Lung microvascular endothelial cell (primary cell): ENCODE measurements around the gene ASH1L. TPM values are rescaled to one million over a fixed set of nuclear protein-coding genes. Genes with fewer than 3 reads are reported as not detected.
"Not testable (repeated sequence)": the region's sequence is repeated elsewhere in the genome, so short reads cannot be mapped to it uniquely, and the experiment has no call there.

Source experiments
- DNase-seq, 2 donors: peaks; one replicate each; pipeline versions ENCODE4 v3.0.0 to v3.0.0-alpha.2; 2010; ENCODE audit warnings: low read depth in 2 of 2
- total RNA-seq: library from RNA; depleted of rRNA; stranded (reverse); fragments of >200 nt; gene quantifications from 2 replicates; pipeline ENCODE4 v1.2.1, GENCODE V29; 2014

ASH1L gene
- total RNA-seq, 1 donor from 2014 or later = 17.9 TPM

DNA sequence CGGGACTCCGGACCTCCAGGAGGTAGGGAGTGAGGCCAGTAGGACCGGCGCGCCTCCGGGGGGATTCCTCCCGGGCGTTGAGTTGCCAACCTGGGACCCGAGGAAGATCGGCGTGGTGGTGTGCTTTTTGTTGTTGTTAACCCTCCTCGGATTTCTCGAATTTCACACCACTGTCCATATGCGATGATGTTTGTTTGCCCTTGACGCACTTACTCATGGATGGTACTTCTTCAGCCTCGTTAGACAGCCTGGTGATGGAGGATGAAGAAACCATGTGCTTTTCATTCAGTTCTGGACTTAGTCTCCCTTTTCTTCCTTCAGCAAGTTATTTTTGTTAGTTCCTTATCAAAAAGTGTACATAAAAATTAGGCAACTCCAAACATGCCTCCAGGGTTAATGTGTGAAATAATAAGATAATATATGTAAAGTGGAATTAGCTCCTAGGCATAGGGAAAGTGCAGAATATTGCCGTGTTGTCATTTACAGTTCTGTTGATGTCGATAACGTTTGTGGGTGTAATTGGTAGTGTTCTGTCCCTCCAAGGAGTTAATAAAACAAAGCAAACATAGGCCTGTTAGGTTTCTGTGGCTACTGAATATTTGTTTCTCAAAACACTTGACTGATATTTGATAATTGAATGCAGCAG, 897 bp upstream of the ASH1L start:
- peak; percentile 51 to 63 for DNase-seq

DNA sequence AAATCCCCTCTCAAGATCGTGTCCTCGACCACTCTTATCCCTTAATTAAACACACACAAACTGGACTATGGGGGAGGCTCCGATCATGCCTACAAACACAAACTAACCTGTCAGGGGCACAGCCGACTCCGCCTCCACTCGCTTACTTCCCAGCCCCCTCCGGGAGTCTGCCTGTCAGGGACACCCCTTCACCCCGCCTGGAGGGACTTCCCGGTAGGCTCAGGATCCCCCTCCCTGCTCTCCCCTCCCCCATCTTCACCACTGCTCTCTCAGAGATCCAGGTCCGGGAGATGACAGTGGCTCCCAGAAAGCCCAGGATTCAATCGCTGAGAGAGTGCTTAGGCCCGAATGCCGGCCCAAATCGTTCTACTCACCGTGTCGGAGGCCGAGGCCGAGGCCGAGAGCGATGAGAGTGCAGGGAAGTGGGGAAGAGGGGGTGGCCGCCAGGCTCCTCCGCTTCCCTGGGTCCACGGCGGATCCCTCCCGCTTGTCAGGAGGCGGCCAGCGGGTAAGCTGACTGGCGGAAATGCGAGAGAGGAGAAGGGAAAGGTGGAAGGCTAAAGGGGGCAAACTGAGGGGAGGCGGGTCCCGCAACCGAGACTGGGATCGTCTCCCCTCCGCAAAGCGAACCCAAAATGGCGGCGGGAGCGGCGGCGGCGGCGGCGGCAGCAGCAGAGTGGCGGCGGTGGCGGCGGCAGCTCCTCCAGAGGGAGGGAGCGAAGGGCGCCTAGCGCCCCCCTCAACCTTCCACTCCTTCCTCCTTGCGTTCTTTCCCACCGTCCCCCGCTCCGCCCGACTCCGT, 623 bp downstream of the ASH1L start:
- peak in 1 of 2 donors; percentile 35 for DNase-seq

DNA sequence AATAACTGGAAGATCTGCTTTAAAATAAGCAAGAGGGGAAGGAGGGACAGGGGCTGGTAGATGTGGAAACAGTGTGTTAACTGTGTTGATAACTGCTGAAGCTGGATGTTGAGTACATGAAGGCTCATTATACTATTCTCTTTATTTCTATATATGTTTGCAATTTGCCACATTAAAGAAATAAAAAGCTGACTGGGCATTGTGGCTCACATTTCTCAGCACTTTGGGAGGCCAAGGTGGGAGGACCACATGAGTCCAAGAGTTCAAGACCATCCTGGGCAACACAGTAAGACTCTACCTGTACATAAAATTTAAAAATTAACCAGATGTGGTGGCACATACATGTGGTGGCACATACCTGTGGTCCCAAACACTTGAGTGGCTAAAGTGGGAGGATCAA, 6.7 kb downstream of the ASH1L start:
- DNase-seq = no peak

DNA sequence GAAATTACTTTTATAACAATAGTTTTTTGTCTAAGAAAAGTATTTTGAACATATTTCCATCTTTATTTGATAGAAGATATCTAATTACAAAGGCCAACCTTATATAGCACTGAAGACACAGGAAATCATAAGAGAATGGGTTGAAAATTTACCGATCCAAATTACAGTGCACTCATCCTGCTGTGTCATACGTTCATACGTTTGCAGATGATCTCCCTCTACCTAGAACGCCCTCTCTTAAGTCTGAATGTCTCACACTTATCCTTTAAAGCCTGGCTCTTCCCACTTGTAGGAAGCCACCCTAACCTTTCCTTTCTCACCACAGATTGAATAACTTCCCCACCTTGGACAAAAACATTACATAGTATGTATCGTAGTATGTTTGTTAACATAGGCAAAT, 9.3 kb downstream of the ASH1L start:
- DNase-seq = no peak

DNA sequence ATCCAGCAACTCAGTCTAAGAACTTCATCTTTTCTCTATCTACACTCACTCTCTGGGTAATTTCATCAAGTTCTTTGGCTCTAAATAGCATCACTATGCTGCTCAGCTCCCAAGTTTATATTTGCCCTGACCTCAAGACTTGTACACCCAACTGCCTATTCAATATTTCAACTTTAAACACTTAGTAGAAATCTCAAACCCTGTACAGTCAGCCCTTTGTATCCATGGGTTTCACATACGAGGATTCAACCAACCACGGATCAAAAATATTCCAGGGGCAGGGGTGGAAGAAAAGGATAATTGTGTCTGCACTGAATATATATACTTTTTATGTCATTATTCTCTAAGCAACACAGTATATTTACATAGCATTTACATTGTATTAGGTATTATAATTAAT, 13.9 kb downstream of the ASH1L start:
- DNase-seq = no peak

DNA sequence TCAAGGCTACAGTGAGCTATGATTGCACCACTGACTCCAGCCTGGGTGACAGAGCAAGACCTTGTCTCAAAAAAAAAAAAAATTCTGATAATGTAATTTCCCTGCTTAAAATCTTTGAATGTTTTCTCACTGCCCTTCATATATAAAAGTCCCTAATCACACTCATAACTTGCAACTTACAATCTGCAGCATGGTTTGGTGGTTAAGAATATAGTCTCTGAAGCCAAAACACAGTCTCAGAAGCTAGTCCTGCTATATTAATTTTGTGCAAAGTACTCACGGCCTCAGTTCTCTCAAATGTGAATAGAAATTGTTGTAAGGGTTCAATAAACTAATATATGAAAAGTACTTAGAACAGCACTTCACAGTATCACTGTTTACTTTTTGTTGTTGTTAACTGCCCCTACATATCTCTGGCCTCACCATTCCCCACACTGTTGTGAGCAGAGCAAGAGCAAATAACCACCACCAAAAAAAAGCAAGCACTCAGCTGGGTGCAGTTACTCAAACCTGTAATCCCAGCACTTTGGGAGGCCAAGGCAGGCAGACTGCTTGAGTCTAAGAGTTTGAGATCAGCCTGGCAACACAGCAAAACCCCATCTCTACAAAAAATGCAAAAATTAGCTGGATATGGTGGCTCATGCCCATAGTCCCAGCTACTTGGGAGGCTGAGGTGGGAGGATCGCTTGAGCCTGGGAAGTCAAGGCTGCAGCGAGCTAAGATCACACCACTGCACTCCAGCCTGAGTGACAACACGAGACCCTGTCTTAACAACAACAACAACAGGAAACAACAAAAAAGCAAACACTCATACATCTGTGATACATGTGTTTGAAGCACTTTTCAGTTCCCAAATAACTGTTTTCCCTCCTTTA, 22.4 kb downstream of the ASH1L start:
- DNase-seq = no peak

DNA sequence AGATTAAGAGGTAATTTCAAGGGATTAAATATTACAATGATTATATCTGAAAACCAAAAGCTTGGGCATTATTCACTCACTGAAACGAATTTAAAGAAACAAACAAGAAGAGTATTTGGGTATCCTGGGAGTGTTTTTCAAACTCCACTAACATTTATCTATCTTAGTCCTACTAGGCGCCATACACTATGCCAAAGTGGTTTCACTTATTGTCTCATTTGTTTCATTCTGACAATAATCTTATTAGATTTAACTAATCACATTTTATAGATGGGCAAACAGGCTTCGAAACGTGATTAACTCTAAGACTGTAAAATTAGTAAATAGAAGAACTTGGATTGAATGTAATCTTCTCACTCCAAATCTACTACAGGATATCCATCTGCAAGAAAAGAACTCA, 25.4 kb downstream of the ASH1L start:
- no peak for DNase-seq

DNA sequence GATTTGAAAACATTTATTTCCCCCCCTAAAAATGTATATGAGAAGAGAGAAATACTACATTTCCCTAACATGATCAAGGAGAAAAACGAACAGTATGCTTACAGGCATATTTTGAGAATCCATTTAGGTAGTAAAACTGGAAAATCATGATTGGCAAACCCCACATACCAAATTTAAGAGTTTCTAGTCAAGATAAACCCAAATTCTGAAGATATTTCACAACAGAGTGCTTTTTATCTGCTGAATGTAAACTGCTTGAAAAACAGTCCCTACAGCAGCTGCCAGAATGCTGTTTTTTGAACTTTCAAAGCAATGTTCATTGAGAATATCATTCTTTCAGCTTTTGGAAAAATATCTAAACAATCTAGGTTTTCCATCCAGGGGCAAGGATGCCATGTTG, 31.0 kb downstream of the ASH1L start:
- no peak for DNase-seq

DNA sequence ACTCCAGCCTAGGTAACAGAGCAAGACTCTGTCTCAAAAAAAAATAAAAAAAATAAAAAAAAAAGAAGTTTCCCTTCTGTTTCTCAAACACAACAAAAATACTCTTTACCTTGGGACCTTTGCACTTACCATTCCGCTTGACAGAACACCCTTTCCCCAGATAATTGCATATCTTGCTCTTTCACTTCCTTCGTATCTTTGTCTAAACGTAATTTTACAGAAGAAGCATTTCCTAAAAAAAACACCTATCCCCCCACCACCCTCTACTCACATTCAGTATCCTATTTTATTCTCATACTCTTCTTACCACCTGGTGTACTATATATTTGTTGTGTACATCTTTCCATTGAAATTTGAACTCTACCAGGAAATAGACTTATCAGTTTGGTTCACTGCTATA, 32.7 kb downstream of the ASH1L start:
- DNase-seq = no peak

DNA sequence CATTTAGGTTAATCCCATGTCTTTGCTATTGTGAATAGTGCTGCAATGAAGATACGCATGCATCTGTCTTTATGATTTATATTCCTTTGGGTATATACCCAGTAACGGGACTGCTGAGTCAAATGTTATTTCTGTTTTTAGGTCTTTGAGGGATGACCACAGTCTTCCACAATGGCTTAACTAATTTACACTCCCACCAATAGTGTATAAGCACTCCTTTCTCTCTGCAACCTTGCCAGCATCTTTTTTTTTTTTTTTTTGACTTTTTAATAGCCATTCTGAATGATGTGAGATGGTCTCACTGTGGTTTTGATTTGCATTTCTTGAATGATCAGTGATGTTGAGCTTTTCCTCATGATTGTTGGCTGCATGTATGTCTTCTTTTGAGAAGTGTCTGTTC, 33.5 kb downstream of the ASH1L start:
- DNase-seq = no peak

DNA sequence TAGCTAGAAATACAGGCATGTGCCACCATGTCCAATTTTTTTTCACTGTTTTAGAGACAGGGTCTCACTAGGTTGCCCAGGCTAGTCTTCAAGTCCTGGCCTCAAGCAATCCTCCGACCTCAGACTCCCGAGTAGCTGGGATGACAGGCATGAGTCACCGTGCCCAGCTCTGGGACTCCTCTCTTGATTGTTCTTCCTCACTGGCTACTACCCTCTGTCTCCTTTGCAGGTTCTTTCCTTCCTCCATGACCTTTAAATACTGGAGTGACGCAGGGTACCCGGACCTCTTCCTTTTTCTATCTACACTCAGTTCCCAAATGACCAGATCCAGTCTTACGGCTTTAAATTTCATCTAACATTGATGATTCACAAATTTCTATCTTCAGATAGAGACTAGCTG, 34.9 kb downstream of the ASH1L start:
- peak in 1 of 2 donors; percentile 28 for DNase-seq

DNA sequence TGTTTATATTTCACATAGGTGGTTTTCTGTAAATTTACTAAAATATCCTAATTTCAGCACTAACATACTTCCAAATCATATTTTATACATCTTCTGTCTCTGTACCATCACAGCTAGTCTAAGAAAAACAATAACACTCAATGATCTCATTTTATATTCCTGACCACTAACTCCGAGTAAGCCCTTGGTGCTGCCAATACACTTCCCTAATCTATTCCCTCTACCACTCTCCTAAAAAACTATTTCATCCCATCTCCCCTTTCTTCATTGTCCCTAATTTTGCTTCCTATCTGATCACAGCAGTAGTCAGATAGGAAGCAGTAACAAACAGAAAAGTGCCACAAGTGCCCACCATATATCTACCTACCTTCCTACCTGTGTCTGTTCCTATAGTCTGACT, 36.2 kb downstream of the ASH1L start:
- no peak for DNase-seq

DNA sequence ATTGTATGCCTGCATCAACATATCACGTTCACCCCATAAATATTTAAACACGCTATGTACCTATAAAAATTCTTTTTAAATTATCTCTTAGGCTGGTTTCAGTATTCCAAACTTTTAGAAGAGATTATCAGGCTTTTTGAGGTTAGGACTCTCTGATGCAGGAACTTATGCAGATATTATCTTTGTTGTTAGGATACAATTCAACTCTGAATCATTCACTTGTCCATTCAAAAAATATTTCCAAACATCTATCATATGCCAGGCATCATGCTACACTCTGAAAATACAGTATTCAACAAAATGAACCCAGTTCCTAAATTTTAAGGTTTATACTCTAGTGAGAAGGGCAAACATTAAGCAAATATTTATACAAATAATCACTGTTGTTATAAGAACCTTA, 40.5 kb downstream of the ASH1L start:
- peak; percentile 4 to 5 for DNase-seq

DNA sequence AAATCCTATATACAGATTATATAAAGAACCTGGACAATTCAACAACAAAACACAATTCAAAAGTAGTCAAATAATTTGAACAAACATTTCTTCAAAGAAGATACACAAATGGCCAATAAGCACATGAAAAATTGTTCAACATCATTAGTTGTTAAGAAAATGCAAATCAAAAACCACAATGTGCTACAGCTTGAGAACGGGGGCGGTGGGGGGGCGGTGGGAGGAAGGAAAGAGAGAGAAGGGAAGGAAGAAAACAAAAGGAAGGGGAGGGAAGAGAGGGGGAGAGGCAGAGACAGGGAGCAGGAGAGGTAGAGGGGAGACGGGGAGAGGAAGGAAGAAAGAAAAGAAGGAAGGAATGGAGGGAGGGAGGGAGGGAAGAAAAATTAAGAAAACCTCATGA, 44.1 kb downstream of the ASH1L start:
- no peak for DNase-seq

DNA sequence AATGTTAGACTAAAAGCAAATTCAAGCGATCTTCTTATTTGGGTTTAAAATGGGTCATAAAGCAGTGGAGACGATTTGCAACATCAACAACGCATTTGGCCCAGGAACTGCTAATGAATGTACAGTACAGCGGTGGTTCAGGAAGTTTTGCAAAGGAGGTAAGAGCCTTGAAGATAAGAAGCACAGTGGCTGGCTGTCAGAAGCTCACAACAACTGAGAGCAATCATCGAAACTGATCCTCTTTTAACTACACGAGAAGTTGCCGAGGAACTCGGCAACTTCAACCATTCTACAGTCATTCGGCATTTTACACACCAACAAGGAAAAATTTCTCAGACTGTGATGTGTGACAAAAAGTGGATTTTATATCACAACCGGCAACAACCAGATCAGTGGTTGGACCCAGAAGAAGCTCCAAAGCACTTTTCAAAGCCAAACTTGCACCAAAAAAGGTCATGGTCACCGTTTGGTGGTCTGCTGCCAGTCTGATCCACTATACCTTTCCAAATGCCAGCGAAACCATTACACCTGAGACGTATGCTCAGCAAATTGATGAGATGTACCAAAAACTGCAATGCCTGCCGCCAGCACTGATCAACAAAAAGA, 47.9 kb downstream of the ASH1L start:
- no peak for DNase-seq

DNA sequence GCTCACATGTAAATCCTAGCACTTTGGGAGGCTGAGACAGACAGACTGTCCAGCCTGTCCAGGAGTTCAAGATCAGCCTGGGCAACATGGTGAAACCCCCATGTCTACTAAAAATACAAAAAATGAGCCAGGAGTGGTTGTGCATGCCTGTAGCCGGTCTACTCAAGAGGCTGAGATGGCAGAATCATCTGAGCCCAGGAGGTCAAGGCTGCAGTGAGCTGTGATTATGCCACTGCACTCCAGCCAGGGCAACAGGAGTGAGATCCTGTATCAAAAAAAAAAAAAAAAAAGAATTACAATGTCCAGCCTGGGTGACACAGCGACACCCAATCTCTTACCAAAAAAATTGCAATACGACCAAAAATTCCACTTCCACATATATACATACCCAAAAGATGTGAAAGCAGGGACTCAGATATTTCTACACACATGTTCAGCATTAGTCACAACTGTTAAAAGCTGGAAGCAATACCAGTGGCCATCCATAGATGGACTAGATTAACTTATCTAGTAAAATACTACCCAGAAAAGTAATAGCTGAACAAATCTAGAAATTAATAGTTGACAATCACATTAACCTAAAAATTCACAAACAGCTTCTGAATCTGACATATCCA, 49.2 kb downstream of the ASH1L start:
- DNase-seq = no peak

DNA sequence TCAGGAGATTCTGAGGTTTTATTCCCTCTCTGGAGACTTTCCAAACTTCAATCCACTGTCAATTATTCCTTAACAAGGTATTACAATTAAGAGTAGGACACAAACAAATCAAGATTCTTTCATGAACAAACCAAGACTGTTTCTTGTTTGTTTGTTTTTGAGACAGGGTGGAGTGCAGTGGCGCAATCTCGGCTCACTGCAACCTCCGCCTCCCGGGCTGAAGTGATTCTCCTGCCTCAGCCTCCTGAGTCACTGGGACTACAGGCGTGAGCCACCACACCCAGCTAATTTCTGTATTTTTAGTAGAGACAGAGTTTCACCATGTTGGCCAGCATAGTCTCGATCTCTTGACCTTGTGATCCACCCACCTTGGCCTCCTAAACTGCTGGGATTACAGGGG, 51.2 kb downstream of the ASH1L start:
- DNase-seq = not testable (repeated sequence)

DNA sequence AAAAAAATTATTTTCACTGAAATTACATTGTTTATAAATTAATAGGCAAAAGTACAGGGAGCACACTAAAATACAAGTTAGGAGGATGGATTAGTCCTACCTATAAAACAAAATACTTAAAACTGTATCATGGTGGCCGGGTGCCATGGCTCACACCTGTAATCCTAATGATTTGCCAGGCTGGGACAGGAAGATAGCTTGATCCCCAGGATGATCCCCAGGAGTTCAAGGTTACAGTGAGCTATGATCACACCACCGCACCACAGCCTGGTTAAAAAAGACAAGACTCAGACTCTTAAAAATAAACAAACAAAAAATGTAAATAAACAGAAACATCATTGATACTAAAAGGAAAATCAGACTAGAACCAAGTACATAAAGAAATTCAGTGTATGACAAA, 53.5 kb downstream of the ASH1L start:
- DNase-seq = no peak

DNA sequence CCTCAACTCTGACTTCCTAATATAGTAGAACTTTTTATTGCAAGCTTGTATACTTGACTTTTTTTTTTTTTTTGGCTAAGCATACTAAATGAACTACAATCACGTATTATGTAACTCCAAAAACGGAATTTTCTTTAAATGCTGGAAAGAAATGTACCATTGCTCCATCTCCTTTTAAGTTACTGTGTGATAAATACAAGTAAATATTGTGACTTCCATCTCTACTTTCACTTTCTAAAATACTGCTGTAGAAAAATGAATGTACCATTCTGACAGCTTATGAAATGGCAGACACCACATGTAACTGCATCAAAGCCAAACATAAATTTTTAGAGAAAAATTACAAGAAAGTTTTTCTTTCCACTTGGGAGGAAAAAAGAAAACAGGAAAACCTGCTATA, 54.7 kb downstream of the ASH1L start:
- peak in 1 of 2 donors; percentile 3 for DNase-seq

DNA sequence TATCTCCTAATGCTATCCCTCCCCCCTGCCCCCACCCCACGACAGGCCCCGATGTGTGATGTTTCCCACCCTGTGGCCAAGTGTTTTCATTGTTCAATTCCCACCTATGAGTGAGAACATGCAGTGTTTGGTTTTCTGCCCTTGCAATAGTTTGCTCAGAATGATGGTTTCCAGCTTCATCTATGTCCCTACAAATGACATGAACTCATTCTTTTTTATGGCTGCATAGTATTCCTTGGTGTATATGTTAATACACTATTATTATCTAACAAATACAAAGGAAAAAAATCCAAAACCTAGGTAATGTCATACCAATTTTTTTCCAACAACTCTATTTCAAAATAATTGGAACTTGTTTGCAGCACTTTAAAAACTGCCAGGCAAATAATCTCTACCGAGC, 56.6 kb downstream of the ASH1L start:
- not testable (repeated sequence) for DNase-seq

DNA sequence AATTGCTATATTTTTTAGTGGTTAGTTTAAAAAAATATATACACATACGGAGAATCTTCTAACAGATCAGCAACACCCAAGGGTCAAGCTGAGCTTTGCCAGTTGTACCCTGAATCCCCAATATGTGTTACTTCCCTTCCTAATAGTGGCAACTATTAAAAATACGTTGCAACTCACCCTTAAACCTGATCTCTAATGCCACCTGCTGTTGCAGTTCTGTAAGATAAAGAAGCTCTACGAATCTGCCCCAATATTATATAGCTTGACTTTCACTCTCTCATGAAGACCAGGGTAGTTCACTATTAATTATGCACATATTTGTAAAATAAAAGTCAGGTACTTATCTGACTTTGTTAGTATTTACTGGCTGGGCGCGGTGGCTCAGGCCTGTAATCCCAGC, 58.4 kb downstream of the ASH1L start:
- DNase-seq = peak; percentile 59 to 70
